ENCODE data around the gene BICD1.
"Not testable (repeated sequence)": the region's sequence is repeated elsewhere in the genome, so short reads cannot be mapped to it uniquely, and the experiment has no call there.

BICD1 gene

GRCh38 chr12:32196250-32197198, 89.9 kb downstream of the BICD1 start:
- no peak for DNase-seq

GRCh38 chr12:32197421-32197820, 90.8 kb downstream of the BICD1 start:
- peak; percentile 23 for DNase-seq

- peak; percentile 85 for DNase-seq
These were observed 91.9 kb downstream of the BICD1 start for GRCh38 chr12:32198555-32198954.

GRCh38 chr12:32201096-32201495, 94.4 kb downstream of the BICD1 start:
- no peak for DNase-seq

GRCh38 chr12:32201976-32202375, 95.3 kb downstream of the BICD1 start:
- no peak for DNase-seq

- no peak for DNase-seq
These were observed 99.1 kb downstream of the BICD1 start for GRCh38 chr12:32205731-32206130.

- DNase-seq, result no peak
These were observed 101.7 kb downstream of the BICD1 start for GRCh38 chr12:32208355-32208754.

GRCh38 chr12:32211066-32211899, 104.6 kb downstream of the BICD1 start:
- DNase-seq, result no peak

GRCh38 chr12:32211900-32212156, 105.2 kb downstream of the BICD1 start:
- DNase-seq, result no peak

- DNase-seq, result no peak
These were observed 108.1 kb downstream of the BICD1 start for GRCh38 chr12:32214723-32215122.

- DNase-seq, result peak; percentile 86
These were observed 111.0 kb downstream of the BICD1 start for GRCh38 chr12:32217354-32218310.

- no peak for DNase-seq
These were observed 117.3 kb downstream of the BICD1 start for GRCh38 chr12:32223941-32224340.

GRCh38 chr12:32226768-32227167, 120.1 kb downstream of the BICD1 start:
- no peak for DNase-seq

GRCh38 chr12:32229971-32230612, 123.4 kb downstream of the BICD1 start:
- DNase-seq, result no peak

GRCh38 chr12:32230613-32230993, 124.0 kb downstream of the BICD1 start:
- DNase-seq, result no peak

GRCh38 chr12:32231361-32231760, 124.7 kb downstream of the BICD1 start:
- DNase-seq, result not testable (repeated sequence)

GRCh38 chr12:32233568-32233967, 126.9 kb downstream of the BICD1 start:
- no peak for DNase-seq

GRCh38 chr12:32235251-32235650, 128.6 kb downstream of the BICD1 start:
- no peak for DNase-seq

- DNase-seq, result no peak
These were observed 133.5 kb downstream of the BICD1 start for GRCh38 chr12:32240162-32240561.

GRCh38 chr12:32240831-32241230, 134.2 kb downstream of the BICD1 start:
- peak; percentile 39 for DNase-seq

GRCh38 chr12:32242641-32243040, 136.0 kb downstream of the BICD1 start:
- DNase-seq, result no peak

- no peak for DNase-seq
These were observed 141.9 kb downstream of the BICD1 start for GRCh38 chr12:32248441-32249140.

Measured in HCEC 1CT (cell line).